Measurements from ENCODE around the gene SOX18.

Gene SOX18

GRCh38 chr20:64075556-64075955 lies 26.1 kb upstream of the SOX18 start:
- no peak for FAIRE-seq
- no peak for DNase-seq (ENCODE audit: insufficient read length, low spot score)

DNA sequence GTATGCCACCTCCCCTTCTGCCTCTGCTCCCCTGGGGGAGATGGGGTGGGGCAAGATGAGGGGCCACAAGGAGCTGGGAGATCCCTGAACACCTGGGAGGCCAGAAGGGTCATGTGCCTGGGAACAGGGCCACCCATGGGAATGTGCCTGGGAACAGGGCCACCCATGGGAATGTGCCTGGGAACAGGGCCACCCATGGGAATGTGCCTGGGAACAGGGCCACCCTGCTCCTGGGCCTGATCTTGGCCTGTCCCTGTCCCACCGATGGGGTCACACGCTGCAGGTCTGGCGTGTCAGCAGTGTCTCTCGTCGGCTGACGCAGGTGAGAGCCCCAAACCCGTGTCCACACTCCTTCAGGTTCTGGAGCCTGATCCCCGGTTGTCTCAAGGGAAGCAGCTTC lies 25.5 kb upstream of the SOX18 start:
- no peak for DNase-seq (ENCODE audit: insufficient read length, low spot score)
- no peak for FAIRE-seq
- TF ChIP-seq SPI1 (IDR thresholded peaks at IDR 0.05; ENCODE audit: low read depth, low read length) (no peak), POLR2A (IDR thresholded peaks at IDR 0.05; ENCODE audit: low read depth, low read length) (no peak), POLR2AphosphoS5 (IDR thresholded peaks at IDR 0.05; ENCODE audit: low read depth, low read length) (no peak), POU2F2 (IDR thresholded peaks at IDR 0.05; ENCODE audit: low read depth, low read length) (no peak), TAF1 (IDR thresholded peaks at IDR 0.05; ENCODE audit: low read depth, low read length) (no peak), PAX5 (IDR thresholded peaks at IDR 0.05; ENCODE audit: insufficient read depth, low read length, severe bottlenecking) (no peak)

More at GRCh38 chr20:64075556-64075955, 26.1 kb upstream of the SOX18 start:
- TF ChIP-seq PAX5 (IDR thresholded peaks at IDR 0.05; ENCODE audit: insufficient read depth, low read length, severe bottlenecking) (no peak), POLR2A (IDR thresholded peaks at IDR 0.05; ENCODE audit: low read depth, low read length) (no peak), POLR2AphosphoS5 (IDR thresholded peaks at IDR 0.05; ENCODE audit: low read depth, low read length) (no peak), TAF1 (IDR thresholded peaks at IDR 0.05; ENCODE audit: low read depth, low read length) (no peak), SPI1 (IDR thresholded peaks at IDR 0.05; ENCODE audit: low read depth, low read length) (no peak), POU2F2 (IDR thresholded peaks at IDR 0.05; ENCODE audit: low read depth, low read length) (no peak)

DNA sequence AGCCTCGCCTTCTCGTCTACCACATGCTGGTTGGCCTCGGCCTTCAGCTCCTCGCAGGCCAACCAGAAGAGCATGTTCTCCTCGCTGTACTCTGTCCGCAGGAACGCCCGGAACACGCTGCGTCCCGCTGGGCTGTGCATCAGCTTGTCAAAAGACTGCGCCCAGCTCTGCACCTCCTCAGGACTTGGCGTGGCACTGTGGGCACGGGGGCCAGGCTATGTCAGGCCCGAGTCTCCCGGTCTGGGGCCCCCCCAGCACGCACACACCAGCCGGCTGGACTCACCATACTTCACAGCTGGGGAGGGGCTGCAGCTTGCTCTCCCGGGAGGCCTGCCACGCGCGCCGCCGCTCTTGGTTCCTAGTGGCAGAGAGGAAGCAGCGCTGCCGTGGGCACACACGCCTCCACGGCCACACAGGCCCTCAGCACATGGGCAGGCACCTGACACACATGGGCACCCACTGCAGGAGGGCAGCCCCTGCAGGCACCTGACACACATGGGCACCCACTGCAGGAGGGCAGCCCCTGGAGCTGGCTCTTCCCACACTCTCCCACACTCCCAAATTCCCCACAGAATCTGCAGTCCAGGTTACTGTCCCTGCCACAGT lies 24.8 kb upstream of the SOX18 start:
- no peak for FAIRE-seq
- no peak for DNase-seq (ENCODE audit: insufficient read length, low spot score)
- TF ChIP-seq TAF1 (IDR thresholded peaks at IDR 0.05; ENCODE audit: low read depth, low read length) = no peak
- no peak for TF ChIP-seq PAX5 (IDR thresholded peaks at IDR 0.05; ENCODE audit: insufficient read depth, low read length, severe bottlenecking)

GRCh38 chr20:64073476-64074183 lies 24.2 kb upstream of the SOX18 start:
- DNase-seq (ENCODE audit: insufficient read length, low spot score) (no peak), FAIRE-seq (no peak)
- TF ChIP-seq PAX5 (IDR thresholded peaks at IDR 0.05; ENCODE audit: insufficient read depth, low read length, severe bottlenecking) (no peak), SPI1 (IDR thresholded peaks at IDR 0.05; ENCODE audit: low read depth, low read length) (no peak), POU2F2 (IDR thresholded peaks at IDR 0.05; ENCODE audit: low read depth, low read length) (no peak), POLR2A (IDR thresholded peaks at IDR 0.05; ENCODE audit: low read depth, low read length) (no peak), POLR2AphosphoS5 (IDR thresholded peaks at IDR 0.05; ENCODE audit: low read depth, low read length) (no peak)

GRCh38 chr20:64072498-64073063 lies 23.1 kb upstream of the SOX18 start:
- DNase-seq (ENCODE audit: insufficient read length, low spot score) = no peak
- no peak for TF ChIP-seq POLR2AphosphoS5 (IDR thresholded peaks at IDR 0.05; ENCODE audit: low read depth, low read length)
- TF ChIP-seq POLR2A (IDR thresholded peaks at IDR 0.05; ENCODE audit: low read depth, low read length) = no peak
- TF ChIP-seq POU2F2 (IDR thresholded peaks at IDR 0.05; ENCODE audit: low read depth, low read length) = no peak
- no peak for TF ChIP-seq TAF1 (IDR thresholded peaks at IDR 0.05; ENCODE audit: low read depth, low read length)
- no peak for TF ChIP-seq SPI1 (IDR thresholded peaks at IDR 0.05; ENCODE audit: low read depth, low read length)
- FAIRE-seq = no peak

DNA sequence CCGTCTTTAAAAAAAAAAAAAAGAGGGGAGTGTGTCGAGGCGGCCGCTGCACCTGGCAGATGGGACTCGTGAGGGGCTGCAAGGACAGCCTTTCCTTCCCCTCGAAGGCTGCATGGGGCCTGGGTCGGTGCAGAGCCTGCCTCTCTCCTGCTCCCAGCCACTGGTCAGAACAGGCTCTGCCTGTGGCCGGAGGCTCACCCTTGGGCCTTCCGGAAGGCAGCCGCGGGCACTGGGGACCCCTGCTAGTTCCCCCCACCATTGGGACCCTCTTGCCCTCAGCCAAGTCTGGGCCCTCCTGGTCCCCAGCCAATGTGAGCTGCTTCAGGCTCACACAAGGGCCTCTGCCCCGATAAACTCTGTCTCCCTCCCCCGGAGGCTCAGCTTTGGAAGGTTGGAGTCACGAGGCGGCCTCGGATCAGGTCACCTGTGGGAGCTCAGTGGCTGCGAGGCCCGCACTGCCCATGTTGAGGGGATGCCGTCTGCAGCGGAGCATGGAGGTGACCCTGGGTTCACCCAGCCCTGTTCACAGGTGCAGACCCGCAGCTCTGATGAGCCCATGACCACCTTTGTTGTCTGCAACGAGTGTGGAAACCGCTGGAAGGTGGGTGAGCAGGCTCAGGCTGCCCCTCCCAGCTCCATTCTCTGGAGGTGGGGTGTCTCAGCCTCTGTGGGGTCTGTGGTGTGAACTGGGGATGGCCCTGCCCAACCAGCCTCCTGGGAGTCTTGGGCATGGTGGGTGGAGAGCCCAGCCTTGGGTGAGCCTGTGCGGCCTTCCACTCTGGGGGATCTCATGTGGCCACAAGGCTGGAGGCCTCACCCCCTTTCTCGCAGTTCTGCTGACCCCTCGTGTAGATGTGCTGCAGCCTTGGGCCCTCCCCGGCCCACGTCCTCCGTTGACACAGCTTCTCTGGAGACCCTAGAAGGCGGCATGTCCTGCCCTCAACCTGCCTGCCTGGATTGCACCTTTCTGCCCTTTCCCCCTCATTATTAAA lies 22.2 kb upstream of the SOX18 start:
- no peak for TF ChIP-seq POU2F2 (IDR thresholded peaks at IDR 0.05; ENCODE audit: low read depth, low read length)
- TF ChIP-seq TAF1 (IDR thresholded peaks at IDR 0.05; ENCODE audit: low read depth, low read length) = no peak
- TF ChIP-seq SPI1 (IDR thresholded peaks at IDR 0.05; ENCODE audit: low read depth, low read length) = no peak
- TF ChIP-seq POLR2A (IDR thresholded peaks at IDR 0.05; ENCODE audit: low read depth, low read length) = no peak; the same call in 1 of the 2 replicates
- TF ChIP-seq POLR2AphosphoS5 (IDR thresholded peaks at IDR 0.05; ENCODE audit: low read depth, low read length) = peak; percentile 28; the same call in 1 of the 2 replicates
- no peak for FAIRE-seq
- DNase-seq (ENCODE audit: insufficient read length, low spot score) = no peak

GRCh38 chr20:64070244-64070993 lies 21.0 kb upstream of the SOX18 start:
- FAIRE-seq = no peak
- TF ChIP-seq SPI1 (IDR thresholded peaks at IDR 0.05; ENCODE audit: low read depth, low read length) (no peak), POLR2A (IDR thresholded peaks at IDR 0.05; ENCODE audit: low read depth, low read length) (no peak), TAF1 (IDR thresholded peaks at IDR 0.05; ENCODE audit: low read depth, low read length) (no peak), POU2F2 (IDR thresholded peaks at IDR 0.05; ENCODE audit: low read depth, low read length) (no peak), PAX5 (IDR thresholded peaks at IDR 0.05; ENCODE audit: insufficient read depth, low read length, severe bottlenecking) (no peak), POLR2AphosphoS5 (IDR thresholded peaks at IDR 0.05; ENCODE audit: low read depth, low read length) (no peak)
- no peak for DNase-seq (ENCODE audit: insufficient read length, low spot score)

DNA sequence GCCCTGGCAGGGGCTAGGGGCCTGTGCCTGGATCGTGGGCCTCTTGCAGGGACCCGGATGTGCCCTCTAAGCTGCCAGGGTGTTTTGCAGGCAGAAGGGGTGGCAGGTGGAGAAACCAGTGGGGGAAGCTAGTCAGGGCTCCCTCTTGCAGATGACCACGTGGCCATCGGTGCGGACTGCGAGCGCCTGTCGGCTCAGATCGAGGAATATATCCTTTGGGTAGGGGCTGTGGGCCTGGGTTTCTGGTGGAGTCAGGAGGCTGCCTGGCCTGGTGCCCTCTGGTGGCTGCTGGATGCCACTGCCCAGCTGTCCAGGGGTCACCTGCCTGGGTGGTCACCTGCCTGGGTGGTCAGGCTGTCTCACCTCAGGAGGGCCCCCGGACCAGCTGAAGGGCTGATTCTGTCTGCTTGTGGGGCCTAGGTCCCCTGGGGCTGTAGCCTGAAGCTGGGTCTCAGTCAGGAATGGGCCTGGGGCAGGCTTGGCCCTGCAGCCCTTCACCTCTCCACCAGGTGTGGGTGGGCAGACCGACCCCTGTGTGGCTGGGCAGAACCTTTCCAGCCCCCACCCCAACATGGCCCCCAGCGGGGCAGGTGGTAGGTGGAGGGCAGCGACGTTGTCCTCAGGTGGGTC lies 20.3 kb upstream of the SOX18 start:
- DNase-seq (ENCODE audit: insufficient read length, low spot score) (no peak), FAIRE-seq (peak; percentile 88)
- TF ChIP-seq POU2F2 (IDR thresholded peaks at IDR 0.05; ENCODE audit: low read depth, low read length) (no peak), PAX5 (IDR thresholded peaks at IDR 0.05; ENCODE audit: insufficient read depth, low read length, severe bottlenecking) (no peak), SPI1 (IDR thresholded peaks at IDR 0.05; ENCODE audit: low read depth, low read length) (no peak), POLR2AphosphoS5 (IDR thresholded peaks at IDR 0.05; ENCODE audit: low read depth, low read length) (no peak), TAF1 (IDR thresholded peaks at IDR 0.05; ENCODE audit: low read depth, low read length) (no peak), POLR2A (IDR thresholded peaks at IDR 0.05; ENCODE audit: low read depth, low read length) (no peak)
